C4-2B (cell line): ENCODE data around the gene CCNY.
A peak's percentile ranks its signal among the peaks of the same experiment; 100 is the strongest.

Experiments
- CTCF ChIP-seq: fragments of 450-650 bp; conservative IDR thresholded peaks from 2 replicates; pipeline ENCODE4 v1.5.1; 2017; ENCODE audit warnings: mild to moderate bottlenecking
- ZFX ChIP-seq: fragments of 450-650 bp; IDR thresholded peaks from 2 replicates; pipeline ENCODE4 v1.6.1; 2017

- TF ChIP-seq CTCF: peak; percentile 24
- no peak for TF ChIP-seq ZFX
Observed at GRCh38 chr10:35501923-35502322, 165.6 kb downstream of the CCNY start.
